ENCODE measurements around the gene PACRG.
"Not testable (repeated sequence)": the region's sequence is repeated elsewhere in the genome, so short reads cannot be mapped to it uniquely, and the experiment has no call there.

Gene PACRG

DNA sequence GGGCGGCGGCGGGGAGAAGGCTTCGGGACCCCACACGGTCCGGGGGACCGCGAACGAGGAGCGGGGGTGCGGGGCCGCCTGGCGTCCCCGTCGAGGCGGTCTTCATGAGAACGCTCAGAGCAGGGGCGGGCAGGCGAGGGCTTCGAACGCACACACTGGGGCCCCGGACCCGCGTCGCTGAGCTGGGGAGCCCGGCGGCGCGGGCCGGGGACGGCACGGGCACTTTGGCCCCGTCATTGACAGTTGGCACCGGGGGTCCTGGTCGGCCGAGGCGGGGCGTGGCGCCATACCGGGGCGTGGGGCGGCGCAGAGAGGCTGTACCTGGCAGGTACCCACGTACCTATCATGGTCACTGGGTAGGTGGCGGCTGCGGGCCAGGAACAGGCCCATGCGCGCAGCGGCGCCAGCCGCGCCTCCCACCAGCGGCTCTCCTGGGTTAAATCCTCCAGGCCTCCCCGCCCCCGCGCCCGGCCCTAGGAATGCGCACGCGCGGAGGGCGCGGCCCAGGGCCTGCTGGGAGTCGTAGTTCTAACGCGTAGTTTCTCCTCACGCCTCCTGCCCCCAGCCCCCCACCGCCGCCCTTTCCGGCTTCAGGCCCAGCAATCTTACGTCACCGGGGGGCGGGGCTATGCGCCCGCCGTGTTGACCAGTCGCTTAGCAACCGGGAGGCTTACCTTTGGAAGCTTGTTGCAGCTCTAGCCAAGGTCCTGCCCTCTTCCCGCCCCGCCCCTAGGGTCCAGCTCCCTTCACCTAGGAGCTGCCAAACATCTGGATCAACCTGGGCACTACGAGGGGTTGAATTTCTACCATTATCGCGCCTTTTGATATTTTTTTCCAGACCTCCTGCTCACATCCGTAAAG, at the start of gene PACRG, which contains the start of gene PRKN:
Gene PACRG, plus strand, starts transcription at position 653 of the 861 bp plus-strand sequence.
Gene PRKN, minus strand, starts transcription at position 445 of the 861 bp plus-strand sequence.
- TF ChIP-seq, protein P1, sequence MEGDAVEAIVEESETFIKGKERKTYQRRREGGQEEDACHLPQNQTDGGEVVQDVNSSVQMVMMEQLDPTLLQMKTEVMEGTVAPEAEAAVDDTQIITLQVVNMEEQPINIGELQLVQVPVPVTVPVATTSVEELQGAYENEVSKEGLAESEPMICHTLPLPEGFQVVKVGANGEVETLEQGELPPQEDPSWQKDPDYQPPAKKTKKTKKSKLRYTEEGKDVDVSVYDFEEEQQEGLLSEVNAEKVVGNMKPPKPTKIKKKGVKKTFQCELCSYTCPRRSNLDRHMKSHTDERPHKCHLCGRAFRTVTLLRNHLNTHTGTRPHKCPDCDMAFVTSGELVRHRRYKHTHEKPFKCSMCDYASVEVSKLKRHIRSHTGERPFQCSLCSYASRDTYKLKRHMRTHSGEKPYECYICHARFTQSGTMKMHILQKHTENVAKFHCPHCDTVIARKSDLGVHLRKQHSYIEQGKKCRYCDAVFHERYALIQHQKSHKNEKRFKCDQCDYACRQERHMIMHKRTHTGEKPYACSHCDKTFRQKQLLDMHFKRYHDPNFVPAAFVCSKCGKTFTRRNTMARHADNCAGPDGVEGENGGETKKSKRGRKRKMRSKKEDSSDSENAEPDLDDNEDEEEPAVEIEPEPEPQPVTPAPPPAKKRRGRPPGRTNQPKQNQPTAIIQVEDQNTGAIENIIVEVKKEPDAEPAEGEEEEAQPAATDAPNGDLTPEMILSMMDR (IDR thresholded peaks at IDR 0.05; ENCODE audit: control insufficient read depth, insufficient read depth, low read depth, low read length, missing control alignments), result no peak
- DNase-seq (ENCODE audit: low read depth), result peak; percentile 68
- peak within 1 kb of the TSS; percentile 84 for H3K4me3 ChIP-seq (ENCODE audit: control insufficient read depth, low read depth, low read length)

DNA sequence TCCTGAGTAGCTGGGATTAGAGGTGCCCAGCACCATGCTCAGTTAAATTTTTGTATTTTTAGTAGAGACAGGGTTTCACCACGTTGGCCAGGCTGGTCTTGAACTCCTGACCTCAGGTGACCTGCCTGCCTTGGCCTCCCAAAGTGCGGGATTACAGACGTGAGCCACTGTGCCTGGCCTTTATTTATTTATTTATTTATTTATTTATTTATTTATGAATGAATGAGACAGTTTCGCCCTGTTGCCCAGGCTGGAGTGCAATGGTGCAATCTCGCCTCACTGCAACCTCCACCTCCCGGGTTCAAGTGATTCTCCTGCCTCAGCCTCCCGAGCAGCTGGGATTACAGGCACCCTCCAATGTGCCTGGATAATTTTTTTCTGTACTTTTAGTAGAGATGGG, 48.9 kb upstream of the PACRG start:
- H3K4me3 ChIP-seq (ENCODE audit: control insufficient read depth, low read depth, low read length); DNase-seq (ENCODE audit: low read depth): not testable (repeated sequence)

- no peak for DNase-seq (ENCODE audit: low read depth)
- H3K4me3 ChIP-seq (ENCODE audit: control insufficient read depth, low read depth, low read length), result no peak overlapping the region
- TF ChIP-seq, protein P1 (IDR thresholded peaks at IDR 0.05; ENCODE audit: control insufficient read depth, insufficient read depth, low read depth, low read length, missing control alignments), result no peak
Observed at GRCh38 chr6:162679681-162680080, 48.1 kb upstream of the PACRG start.

GRCh38 chr6:162680367-162680766, 47.4 kb upstream of the PACRG start:
- no peak overlapping the region for H3K4me3 ChIP-seq (ENCODE audit: control insufficient read depth, low read depth, low read length)
- DNase-seq (ENCODE audit: low read depth), result no peak
- TF ChIP-seq, protein P1 (IDR thresholded peaks at IDR 0.05; ENCODE audit: control insufficient read depth, insufficient read depth, low read depth, low read length, missing control alignments), result no peak

GRCh38 chr6:162680871-162681270, 46.9 kb upstream of the PACRG start:
- no peak for DNase-seq (ENCODE audit: low read depth)
- TF ChIP-seq, protein P1 (IDR thresholded peaks at IDR 0.05; ENCODE audit: control insufficient read depth, insufficient read depth, low read depth, low read length, missing control alignments), result no peak
- H3K4me3 ChIP-seq (ENCODE audit: control insufficient read depth, low read depth, low read length), result no peak overlapping the region

DNA sequence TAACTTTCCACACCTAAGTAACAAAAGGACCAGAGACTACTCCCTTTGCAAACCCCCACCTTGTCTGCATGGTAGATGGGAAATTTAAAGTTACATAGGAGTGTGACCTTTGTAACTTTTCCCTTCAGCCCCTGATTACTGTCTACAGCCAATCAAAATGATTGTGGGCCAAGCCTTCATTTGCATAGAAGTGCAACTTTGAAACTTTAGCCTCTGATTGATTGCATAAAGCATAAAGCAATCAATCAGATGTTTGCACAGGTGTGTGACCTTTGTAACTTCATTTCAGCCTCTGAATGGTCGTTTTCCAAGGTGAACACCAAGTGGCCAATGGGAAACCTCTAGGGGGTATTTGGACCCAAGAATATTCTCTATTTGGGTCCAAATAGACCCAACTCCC, 46.3 kb upstream of the PACRG start:
- TF ChIP-seq, protein P1 (IDR thresholded peaks at IDR 0.05; ENCODE audit: control insufficient read depth, insufficient read depth, low read depth, low read length, missing control alignments), result no peak
- H3K4me3 ChIP-seq (ENCODE audit: control insufficient read depth, low read depth, low read length), result no peak overlapping the region
- no peak for DNase-seq (ENCODE audit: low read depth)

GRCh38 chr6:162683135-162683534, 44.6 kb upstream of the PACRG start:
- no peak overlapping the region for H3K4me3 ChIP-seq (ENCODE audit: control insufficient read depth, low read depth, low read length)
- TF ChIP-seq, protein P1 (IDR thresholded peaks at IDR 0.05; ENCODE audit: control insufficient read depth, insufficient read depth, low read depth, low read length, missing control alignments), result no peak
- no peak for DNase-seq (ENCODE audit: low read depth)
